H9 (cell line): ENCODE results near the gene ARF1. TPM values are rescaled to one million over a fixed set of nuclear protein-coding genes. Genes with fewer than 3 reads are reported as not detected.

Experiments used
- DNase-seq: peaks from one replicate; pipeline ENCODE4 v3.0.0-alpha.2; 2017
- H2AFZ ChIP-seq: one replicate; pipeline ENCODE4 v1.6.1; 2013; ENCODE audit warnings: mild to moderate bottlenecking, low read length, control low read depth, moderate library complexity
- H2AK5ac ChIP-seq: 2 replicates; pipeline ENCODE4 v1.6.1; 2013; ENCODE audit warnings: low read length, control low read depth, mixed read lengths; ENCODE audit not compliant: insufficient read length
- H2BK120ac ChIP-seq: one replicate; pipeline ENCODE4 v1.6.1; 2013; ENCODE audit warnings: low read depth, mild to moderate bottlenecking, low read length, control low read depth, inconsistent platforms; ENCODE audit not compliant: poor library complexity, severe bottlenecking
- H2BK12ac ChIP-seq: 2 replicates; pipeline ENCODE4 v1.6.1; 2013; ENCODE audit warnings: low read length, control low read depth, mixed read lengths, low read depth; ENCODE audit not compliant: insufficient read length
- H2BK15ac ChIP-seq: 2 replicates; pipeline ENCODE4 v1.6.1; 2013; ENCODE audit warnings: low read depth, low read length, control low read depth
- H2BK20ac ChIP-seq: one replicate; pipeline ENCODE4 v1.6.1; 2013; ENCODE audit warnings: low read depth, mild to moderate bottlenecking, low read length, control low read depth, inconsistent platforms; ENCODE audit not compliant: poor library complexity, severe bottlenecking
- H2BK5ac ChIP-seq: 2 replicates; pipeline ENCODE4 v1.6.1; 2013; ENCODE audit warnings: low read length, control low read depth, mixed read lengths; ENCODE audit not compliant: insufficient read length
- H3K14ac ChIP-seq: 2 replicates; pipeline ENCODE4 v1.6.1; 2013; ENCODE audit warnings: low read length, control low read depth; ENCODE audit not compliant: insufficient read depth
- H3K18ac ChIP-seq: 2 replicates; pipeline ENCODE4 v1.6.1; 2013; ENCODE audit warnings: low read depth, mild to moderate bottlenecking, mixed read lengths, low read length, control low read depth; ENCODE audit not compliant: insufficient read length
- H3K23ac ChIP-seq: 2 replicates; pipeline ENCODE4 v1.6.1; 2013; ENCODE audit warnings: low read length, control low read depth, mixed read lengths, low read depth; ENCODE audit not compliant: insufficient read length
- H3K23me2 ChIP-seq: 2 replicates; pipeline ENCODE4 v1.6.1; 2013; ENCODE audit warnings: low read depth, mild to moderate bottlenecking, mixed read lengths, low read length, control low read depth; ENCODE audit not compliant: insufficient read length, poor library complexity, severe bottlenecking
- H3K27ac ChIP-seq: 2 replicates; pipeline ENCODE4 v1.5.1; 2013; ENCODE audit warnings: low read length, control low read depth, mixed read lengths, low read depth; ENCODE audit not compliant: insufficient read length
- H3K27me3 ChIP-seq: 2 replicates; pipeline ENCODE4 v1.6.1; 2013; ENCODE audit warnings: low read length, control low read depth, inconsistent platforms; ENCODE audit not compliant: insufficient read depth
- H3K4ac ChIP-seq: 2 replicates; pipeline ENCODE4 v1.6.1; 2013; ENCODE audit warnings: low read depth, mild to moderate bottlenecking, control low read depth, inconsistent platforms, low read length, moderate library complexity
- H3K4me1 ChIP-seq: 2 replicates; pipeline ENCODE4 v1.6.1; 2013; ENCODE audit warnings: low read length, control low read depth, inconsistent platforms; ENCODE audit not compliant: insufficient read depth
- H3K4me2 ChIP-seq: 2 replicates; pipeline ENCODE4 v1.6.1; 2013; ENCODE audit warnings: low read length, control low read depth, mixed read lengths; ENCODE audit not compliant: insufficient read length, insufficient read depth
- H3K56ac ChIP-seq: 2 replicates; pipeline ENCODE4 v1.6.1; 2013; ENCODE audit warnings: low read depth, mild to moderate bottlenecking, mixed read lengths, low read length, control low read depth; ENCODE audit not compliant: insufficient read length
- H3K79me1 ChIP-seq: 2 replicates; pipeline ENCODE4 v1.6.1; 2013; ENCODE audit warnings: low read depth, mild to moderate bottlenecking, moderate library complexity, low read length, control low read depth, inconsistent platforms; ENCODE audit not compliant: insufficient read depth, poor library complexity, severe bottlenecking
- H3K79me2 ChIP-seq: 2 replicates; pipeline ENCODE4 v1.6.1; 2013; ENCODE audit warnings: low read length, control low read depth, inconsistent platforms; ENCODE audit not compliant: insufficient read depth
- H3K9ac ChIP-seq: 2 replicates; pipeline ENCODE4 v1.6.1; 2013; ENCODE audit warnings: low read length, control low read depth, mixed read lengths; ENCODE audit not compliant: insufficient read length; ENCODE audit errors: extremely low read depth
- H3K9me3 ChIP-seq: one replicate; pipeline ENCODE4 v1.6.1; 2013; ENCODE audit warnings: low read depth, low read length, inconsistent platforms; ENCODE audit not compliant: control insufficient read depth
- H3T11ph ChIP-seq: one replicate; pipeline ENCODE4 v1.6.1; 2013; ENCODE audit warnings: mild to moderate bottlenecking, low read length, control low read depth, inconsistent platforms
- H4K20me1 ChIP-seq: one replicate; pipeline ENCODE4 v1.6.1; 2013; ENCODE audit not compliant: control insufficient read depth, insufficient read length, insufficient read depth
- H4K5ac ChIP-seq: 2 replicates; pipeline ENCODE4 v1.6.1; 2013; ENCODE audit warnings: low read depth, mild to moderate bottlenecking, mixed read lengths, low read length, control low read depth; ENCODE audit not compliant: insufficient read length
- H4K8ac ChIP-seq: replicated peaks from 2 replicates; pipeline ENCODE4 v1.6.1; 2013; ENCODE audit warnings: low read length, control low read depth, mixed read lengths, low read depth; ENCODE audit not compliant: insufficient read length
- H4K91ac ChIP-seq: 2 replicates; pipeline ENCODE4 v1.6.1; 2013; ENCODE audit warnings: low read depth, mild to moderate bottlenecking, moderate library complexity, mixed read lengths, low read length, control low read depth; ENCODE audit not compliant: insufficient read length
- H3K27ac Mint-ChIP-seq, 3 experiments: 2 replicates in 2 of 3; 3 replicates in 1 of 3; pipeline ENCODE4 v1.8.0; 2020 to 2021; ENCODE audit warnings: mixed read lengths in 3 of 3, mild to moderate bottlenecking in 1 of 3, moderate library complexity in 1 of 3
- H3K27me3 Mint-ChIP-seq: 2 replicates; pipeline ENCODE4 v1.8.0; 2021; ENCODE audit warnings: low read depth, mild to moderate bottlenecking, moderate library complexity, mixed read lengths
- H3K36me3 Mint-ChIP-seq, 3 experiments: 2 replicates in 2 of 3; 3 replicates in 1 of 3; pipeline ENCODE4 v1.8.0; 2020 to 2021; ENCODE audit warnings: low read depth in 3 of 3, mixed read lengths in 3 of 3; ENCODE audit not compliant: insufficient read depth in 1 of 3
- H3K4me1 Mint-ChIP-seq, 2 experiments: 2 replicates each; pipeline ENCODE4 v1.8.0; 2020; ENCODE audit warnings: mixed read lengths in 2 of 2
- H3K4me3 Mint-ChIP-seq, 2 experiments: 2 replicates in 1 of 2; 3 replicates in 1 of 2; pipeline ENCODE4 v1.8.0; 2020 to 2021; ENCODE audit warnings: mild to moderate bottlenecking in 2 of 2, mixed read lengths in 2 of 2, moderate library complexity in 1 of 2
- H3K9me3 Mint-ChIP-seq, 2 experiments: 2 replicates in 1 of 2; 3 replicates in 1 of 2; pipeline ENCODE4 v1.8.0; 2020; ENCODE audit warnings: mild to moderate bottlenecking in 2 of 2, mixed read lengths in 2 of 2, moderate library complexity in 1 of 2
- CTCF ChIP-seq: fragments of 200-600 bp; sonication (generic); conservative IDR thresholded peaks from 3 replicates; pipeline ENCODE4 v1.8.0; 2021; ENCODE audit warnings: antibody characterized with exemption, mild to moderate bottlenecking
- WGBS: extraction: QIAGEN DNeasy Blood & Tissue Kit; methylation state at CpG from one replicate; pipeline ENCODE4 v1.1.7; 2013; ENCODE audit warnings: missing lambda C conversion rate, low lambda C conversion rate, mixed read lengths; ENCODE audit not compliant: insufficient read length; ENCODE audit errors: extremely low coverage; 5-methylcytosine and 5-hydroxymethylcytosine counted together
- total RNA-seq: library from RNA; stranded (reverse); gene quantifications from 2 replicates; pipeline ENCODE4 v1.2.1, GENCODE V29; 2021

The ARF1 gene
- total RNA-seq, 1 experiment from 2014 or later, result 258 TPM

DNA sequence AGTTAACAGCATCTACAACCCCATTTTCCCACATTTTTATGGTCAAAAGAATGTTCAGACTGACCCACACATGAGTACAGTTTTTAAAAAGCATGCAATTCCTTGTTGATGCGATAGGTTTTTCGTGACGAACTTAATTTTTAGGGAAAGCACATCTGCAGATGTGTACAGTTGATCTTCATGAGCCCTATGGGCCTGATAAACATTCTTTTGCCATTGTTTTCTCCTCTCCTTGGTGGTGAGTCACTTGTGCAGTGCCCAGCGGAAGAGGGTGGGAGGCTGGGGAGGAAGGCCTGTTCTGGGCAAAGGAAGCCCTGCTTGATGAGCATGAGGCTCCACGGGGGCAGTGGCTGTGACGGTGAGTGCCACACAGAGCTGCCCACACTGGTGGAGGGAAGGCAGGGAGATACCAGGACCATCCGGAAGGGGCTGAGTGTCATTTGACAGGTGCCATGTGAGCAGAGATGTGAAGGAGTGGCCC is 5.3 kb downstream of the ARF1 start:
- Histone ChIP-seq H3K27me3 (no peaks in the 10 kb centered on the region), H2BK12ac (no peak overlapping the region), H2BK120ac (no peak overlapping the region), H3K23ac (no peak overlapping the region), H2AK5ac (no peak overlapping the region), H3K14ac (no peak overlapping the region), H2BK15ac (no peak overlapping the region), H4K5ac (no peak overlapping the region), H2BK20ac (no peak overlapping the region), H3K18ac (no peak overlapping the region), H3K9ac (no peak overlapping the region), H3K79me2 (peaks cover 95% of the 10 kb centered on the region), H2BK5ac (no peak overlapping the region), H3K9me3 (no peaks in the 10 kb centered on the region), H4K20me1 (peaks cover 5% of the 10 kb centered on the region), H3K4ac (no peak overlapping the region), H3T11ph (no peak overlapping the region), H4K91ac (no peak overlapping the region), H3K27ac (no peak overlapping the region), H2AFZ (no peak overlapping the region), H3K23me2 (peaks cover 10% of the 10 kb centered on the region), H3K79me1 (peaks cover 23% of the 10 kb centered on the region), H3K56ac (no peak overlapping the region), H3K4me1 (peaks cover 6% of the 10 kb centered on the region), H4K8ac (no peak overlapping the region), H3K4me2 (no peak overlapping the region)
- no CpG with 5 or more reads among the region's 7 CpGs for WGBS
- no peak overlapping the region; a peak in 2 of 7 replicates for H3K27ac Mint-ChIP-seq
- peaks cover 23 to 31% (median 27%) of the 10 kb centered on the region in 3 experiments for H3K36me3 Mint-ChIP-seq
- no peak for TF ChIP-seq CTCF
- H3K9me3 Mint-ChIP-seq, result 0 out of 5 replicates have a peak, but pooled peaks cover 0 to 3% of the 10 kb centered on the region in 2 experiments
- no peak for DNase-seq
- 0 out of 5 replicates have a peak overlapping the region, but pooled peaks of 1 of the 2 experiments have one; percentile 25 for H3K4me3 Mint-ChIP-seq
- H3K4me1 Mint-ChIP-seq, result peaks cover 38 to 46% of the 10 kb centered on the region in 2 experiments
- H3K27me3 Mint-ChIP-seq, result no peaks in the 10 kb centered on the region; the same call in 1 of the 2 replicates
